HepG2 (cell line): Measurements from ENCODE around the gene SMTN. TPM values are rescaled to one million over a fixed set of nuclear protein-coding genes. Genes with fewer than 3 reads are reported as not detected.

Experiments used
- DRAP1 ChIP-seq: IDR thresholded peaks from 2 replicates; pipeline ENCODE4 v1.6.1; 2016; ENCODE audit warnings: missing genetic modification reagents, missing compliant biosample characterization
- HOXA3 ChIP-seq: sonication (generic); formaldehyde crosslinking; IDR thresholded peaks from 2 replicates; pipeline ENCODE4 v1.5.0; 2020; ENCODE audit warnings: missing genetic modification reagents
- KAT8 ChIP-seq: IDR thresholded peaks from 2 replicates; pipeline ENCODE4 v1.6.1; 2016; ENCODE audit warnings: missing genetic modification reagents, missing compliant biosample characterization
- KMT2A ChIP-seq: sonication (generic); formaldehyde crosslinking; IDR thresholded peaks from 2 replicates; pipeline ENCODE4 v1.4.0; 2020; ENCODE audit warnings: missing genetic modification reagents
- MTA1 ChIP-seq: sonication (generic); formaldehyde crosslinking; IDR thresholded peaks from 2 replicates; pipeline ENCODE4 v1.4.0; 2020; ENCODE audit warnings: missing genetic modification reagents, mild to moderate bottlenecking, borderline replicate concordance
- SALL1 ChIP-seq: sonication (generic); formaldehyde crosslinking; IDR thresholded peaks from 2 replicates; pipeline ENCODE4 v1.8.0; 2022; ENCODE audit warnings: mild to moderate bottlenecking, missing genetic modification reagents
- UBTF ChIP-seq: sonication (generic); formaldehyde crosslinking; IDR thresholded peaks from 2 replicates; pipeline ENCODE4 v1.4.0; 2020; ENCODE audit warnings: mild to moderate bottlenecking, missing genetic modification reagents
- ZBTB38 ChIP-seq: sonication (generic); formaldehyde crosslinking; IDR thresholded peaks from 2 replicates; pipeline ENCODE4 v1.5.1; 2020; ENCODE audit warnings: mild to moderate bottlenecking, missing genetic modification reagents
- ZNF557 ChIP-seq: sonication (generic); formaldehyde crosslinking; IDR thresholded peaks from 2 replicates; pipeline ENCODE4 v1.4.0; 2020; ENCODE audit warnings: missing genetic modification reagents
- ZNF713 ChIP-seq: sonication (generic); formaldehyde crosslinking; IDR thresholded peaks from 2 replicates; pipeline ENCODE4 v1.4.0; 2020; ENCODE audit warnings: mild to moderate bottlenecking, missing genetic modification reagents
- ZNF850 ChIP-seq: sonication (generic); formaldehyde crosslinking; conservative IDR thresholded peaks from 2 replicates; pipeline ENCODE4 v1.9.0; 2021; ENCODE audit warnings: mild to moderate bottlenecking, missing genetic modification reagents
- polyA plus RNA-seq, 8 experiments: library from polyadenylated mRNA; depleted of rRNA in 3 of 8; stranded (reverse) in 7 of 8; unstranded in 1 of 8; fragments of >200 nt; fragmentation: Illumina TruSeq in 4 of 8; extraction: Trizol in 4 of 8; gene quantifications; 2 replicates each; pipeline versions ENCODE4 v1.2.1 to v1.2.3, GENCODE V29; 2011 to 2016; ENCODE audit warnings: low read depth in 4 of 8, missing spikeins in 1 of 8, mixed read lengths in 1 of 8; ENCODE audit not compliant: insufficient read depth in 1 of 8
- total RNA-seq, 5 experiments: library from RNA; depleted of rRNA; stranded (reverse); fragments of >200 nt; fragmentation: Illumina TruSeq; extraction: Trizol; gene quantifications; 2 replicates each; pipeline ENCODE4 v1.2.3, GENCODE V29; 2016; ENCODE audit warnings: low read depth in 1 of 5

Gene SMTN
- total and polyA plus RNA-seq, 2 of the 13 experiments (the other 11 are each of a cell fraction or from before 2014, with no cell fraction given): 14.7 to 26.1 TPM

- TF ChIP-seq UBTF (CRISPR knock-in tag) (0 out of 2 replicates have a peak, but pooled peaks have one; percentile 24), HOXA3 (CRISPR knock-in tag) (peak; percentile 37; the same call in 1 of the 2 replicates), MTA1 (CRISPR knock-in tag) (no peak), KMT2A (CRISPR knock-in tag) (no peak), ZNF557 (no peak), SALL1 (CRISPR knock-in tag) (peak; percentile 70), ZNF850 (CRISPR knock-in tag) (no peak), ZNF713 (CRISPR knock-in tag) (no peak), KAT8 (CRISPR knock-in tag) (0 out of 2 replicates have a peak, but pooled peaks have one; percentile 33), ZBTB38 (0 out of 2 replicates have a peak, but pooled peaks have one; percentile 50), DRAP1 (CRISPR knock-in tag) (peak; percentile 52)
These were observed 36.8 kb upstream of the SMTN start (continued) for GRCh38 chr22:31044262-31044861.
